Measurements from ENCODE around the gene HOXA1.
"Not testable (repeated sequence)": the region's sequence is repeated elsewhere in the genome, so short reads cannot be mapped to it uniquely, and the experiment has no call there.

Gene HOXA1

GRCh38 chr7:27046854-27047549 is 48.8 kb downstream of the HOXA1 start:
- DNase-seq (ENCODE audit: low read depth in 2 of 2): no peak

GRCh38 chr7:27045972-27046371 is 49.8 kb downstream of the HOXA1 start:
- DNase-seq (ENCODE audit: low read depth in 2 of 2): not testable (repeated sequence)

GRCh38 chr7:27045066-27045465 is 50.7 kb downstream of the HOXA1 start:
- DNase-seq (ENCODE audit: low read depth in 2 of 2): not testable (repeated sequence)

Data from activated CD4-positive, alpha-beta T cell treated with anti-CD3 and anti-CD28 coated beads for 24 hours (primary cell).